ENCODE results near the gene COL23A1.

GRCh38 chr5:178588769-178589168, 1.4 kb downstream of the COL23A1 start:
- TF ChIP-seq GATA2 (IDR thresholded peaks at IDR 0.05; ENCODE audit: low read depth, low read length) (no peak), GATA3 (IDR thresholded peaks at IDR 0.05; ENCODE audit: low read depth, low read length) (no peak)

All from SH-SY5Y (cell line).